Measurements from ENCODE around the gene SYAP1. TPM values are rescaled to one million over a fixed set of nuclear protein-coding genes. Genes with fewer than 3 reads are reported as not detected.

Gene SYAP1
- total and polyA plus RNA-seq, 9 of the 15 experiments (the other 6 are each of a cell fraction or from before 2014, with no cell fraction given) = 5.7 to 35.3 (median 27.6) TPM

DNA sequence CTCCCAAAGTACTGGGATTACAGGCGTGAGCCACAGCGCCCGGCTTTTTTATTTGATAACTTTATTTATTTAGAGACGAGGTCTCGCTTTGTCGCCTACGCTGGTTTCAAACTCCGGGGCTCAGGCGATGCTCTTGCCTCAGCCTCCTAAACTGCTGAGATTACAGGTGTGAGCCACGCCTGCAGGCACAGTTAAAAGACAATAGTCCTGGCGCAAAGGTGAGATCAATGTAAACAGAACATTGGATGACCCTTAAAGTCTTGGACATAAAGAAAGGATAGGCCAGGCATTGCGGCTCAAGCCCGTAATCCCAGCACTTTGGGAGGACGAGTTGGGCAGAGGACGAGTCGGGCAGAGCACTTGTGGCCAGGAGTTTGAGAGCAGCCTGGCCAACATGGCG lies 64.0 kb downstream of the SYAP1 start:
- intact Hi-C loops (cut with micrococcal nuclease) (no loop called here), in situ Hi-C loops (cut with MboI) (no loop called here)
- TF ChIP-seq GTF2E2 (tag; IDR thresholded peaks at IDR 0.05) (no peak), ZBTB7A (IDR thresholded peaks at IDR 0.05; ENCODE audit: borderline replicate concordance, control insufficient read depth, low read depth, low read length) (no peak), BRD4 (IDR thresholded peaks at IDR 0.05) (no peak), ZBTB26 (CRISPR knock-in tag; IDR thresholded peaks at IDR 0.05) (no peak), ILK (tag; IDR thresholded peaks at IDR 0.05; ENCODE audit: borderline replicate concordance, low read depth) (no peak), FOSL1 (tag; conservative IDR thresholded peaks at IDR 0.05) (no peak), AFF4 (CRISPR knock-in tag; IDR thresholded peaks at IDR 0.05) (no peak), SRSF9 (IDR thresholded peaks at IDR 0.05; ENCODE audit: borderline replicate concordance, low read depth, low read length) (no peak), CREB3L1 (IDR thresholded peaks at IDR 0.05; ENCODE audit: borderline replicate concordance, low read depth) (no peak), ZKSCAN1 (IDR thresholded peaks at IDR 0.05; ENCODE audit: low read depth, low read length) (no peak), ZNF778 (CRISPR knock-in tag; IDR thresholded peaks at IDR 0.05) (no peak), ZC3H11A (IDR thresholded peaks at IDR 0.05; ENCODE audit: low read depth, low read length) (no peak)
- Histone ChIP-seq H3K9ac (ENCODE audit: insufficient read depth in 1 of 2, low read depth in 2 of 2, low read length in 2 of 2) (no peak overlapping the region), H3K4me2 (ENCODE audit: insufficient read depth, low read length) (no peak overlapping the region), H3K27me3 (ENCODE audit: control insufficient read depth in 2 of 2, insufficient read depth in 2 of 2, low read length in 2 of 2) (no peaks in the 10 kb centered on the region), H3K4me1 (replicated peaks in 1 of 2; ENCODE audit: control insufficient read depth in 2 of 2, insufficient read depth in 2 of 2, low read length in 2 of 2) (peaks cover 7 to 10% of the 10 kb centered on the region in 2 experiments; a peak in 3 of 5 replicates), H3K27ac (ENCODE audit: extremely low read depth, low read depth, low read length) (no peak overlapping the region), H2AFZ (ENCODE audit: low read depth, low read length) (no peak overlapping the region), H3K9me3 (replicated peaks; ENCODE audit: control insufficient read depth, insufficient read depth, low read depth, low read length) (no peaks in the 10 kb centered on the region), H4K20me1 (replicated peaks; ENCODE audit: control insufficient read depth, insufficient read depth, low read length) (no peaks in the 10 kb centered on the region), H3K4me3 (no peak overlapping the region), H3K79me2 (ENCODE audit: control insufficient read depth, insufficient read depth, low read length) (peaks cover 22% of the 10 kb centered on the region), H3K36me3 (ENCODE audit: control insufficient read depth, insufficient read depth, low read length) (peaks cover 8% of the 10 kb centered on the region; the same call in 2 of the 3 replicates), H3K9me1 (ENCODE audit: control insufficient read depth, insufficient read depth, low read length) (no peaks in the 10 kb centered on the region)
- WGBS (ENCODE audit: insufficient coverage, low coverage, missing lambda C conversion rate) = 93% methylated on average over 15 of the region's 17 CpGs
- ChIA-PET CTCF (ENCODE audit: low intra/inter-chr PET ratio) (no interaction called here), POLR2A (interaction anchor here (1.2 to 4.1 kb wide), 3 partner anchors 8 to 12 kb away, joined by 4 to 31 read pairs (median 10); no protein-coding TSS in a partner anchor)
- FAIRE-seq = no peak
- BruUV-seq (replicated peaks) = no TSS peak
- no peak for DNase-seq (ENCODE audit: extremely low read depth in 1 of 4, low spot score in 3 of 4)
- ATAC-seq = no peak

All from K562 (cell line).